Stromal cell of bone marrow (primary cell): ENCODE data around the gene LUC7L3.
"Not testable (repeated sequence)": the region's sequence is repeated elsewhere in the genome, so short reads cannot be mapped to it uniquely, and the experiment has no call there.

Experiments used
- DNase-seq: peaks from one replicate; pipeline ENCODE4 v3.0.0-alpha.2; 2012; ENCODE audit warnings: low read depth

LUC7L3 gene

GRCh38 chr17:50708050-50709000 lies 11.1 kb upstream of the LUC7L3 start:
- no peak for DNase-seq

DNA sequence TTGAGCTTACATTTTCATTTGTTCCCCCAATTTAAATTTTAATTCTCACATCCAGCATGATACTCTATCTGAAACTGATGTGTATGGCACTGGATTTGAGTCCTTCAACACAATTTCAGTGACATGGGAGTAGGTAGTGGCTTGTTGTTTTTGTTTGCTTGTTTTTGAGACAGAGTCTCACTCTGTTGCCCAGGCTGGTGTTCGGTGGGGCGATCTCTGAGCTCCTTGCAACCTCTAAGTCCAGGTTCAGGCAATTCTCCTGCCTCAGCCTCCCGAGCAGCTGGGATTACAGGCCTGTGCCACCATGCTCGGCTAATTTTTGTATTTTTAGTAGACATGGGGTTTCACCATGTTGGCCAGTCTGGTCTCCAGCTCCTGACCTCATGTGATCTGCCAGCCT lies 10.3 kb upstream of the LUC7L3 start:
- DNase-seq, result not testable (repeated sequence)

- no peak for DNase-seq
These were observed 9.4 kb upstream of the LUC7L3 start for GRCh38 chr17:50710025-50710424.

DNA sequence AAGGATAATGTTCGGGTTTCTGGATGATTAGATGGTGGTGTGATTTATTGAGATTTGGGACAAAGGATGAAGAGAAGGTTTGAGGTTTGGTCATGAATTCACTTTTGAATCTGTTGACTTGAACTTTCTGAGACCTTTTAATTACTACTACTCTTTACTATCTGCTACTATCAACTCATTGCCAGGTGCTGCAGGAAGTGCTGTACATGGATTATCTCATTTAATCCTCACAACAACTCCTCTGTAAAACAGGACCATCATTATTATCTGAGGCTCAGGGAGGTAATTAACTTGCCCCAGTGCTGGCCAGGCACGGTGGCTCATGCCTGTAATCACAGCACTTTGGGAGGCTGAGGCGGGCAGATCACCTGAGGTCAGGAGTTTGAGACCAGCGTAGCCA lies 8.8 kb upstream of the LUC7L3 start:
- no peak for DNase-seq

DNA sequence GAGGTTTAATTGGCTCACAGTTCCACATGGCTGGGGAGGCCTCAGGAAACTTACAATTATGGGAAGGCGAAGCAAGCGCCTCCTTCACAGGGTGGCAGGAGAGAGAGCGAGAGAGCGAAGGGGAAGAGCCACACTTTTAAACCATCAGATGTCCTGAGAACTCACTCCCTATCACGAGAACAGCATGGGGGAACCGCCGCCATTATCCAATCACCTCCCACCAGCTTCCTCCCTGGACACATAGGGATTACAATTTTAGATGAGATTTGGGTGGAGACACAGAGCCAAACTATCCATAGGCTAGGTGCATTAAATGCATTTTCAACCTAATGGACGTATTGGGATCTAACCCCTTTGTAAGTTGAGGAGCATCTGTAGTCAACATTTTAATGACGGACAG lies 6.8 kb upstream of the LUC7L3 start:
- DNase-seq, result no peak

DNA sequence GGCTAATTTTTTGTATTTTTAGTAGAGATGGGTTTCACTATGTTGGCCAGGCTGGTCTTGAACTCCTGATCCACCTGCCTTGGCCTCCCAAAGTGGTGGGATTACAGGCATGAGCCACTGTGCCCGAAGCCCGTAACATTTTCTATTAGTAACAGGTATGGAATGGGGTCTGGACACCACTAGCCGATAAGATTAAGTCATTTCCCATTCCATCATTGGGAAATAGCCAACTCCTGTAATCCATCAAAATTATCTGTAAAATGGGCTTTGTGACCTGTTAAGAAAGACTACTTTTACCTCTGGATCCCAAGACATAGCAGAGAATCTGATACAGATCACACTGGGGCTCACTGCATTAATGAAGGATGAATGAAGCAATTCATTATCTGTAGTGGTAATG lies 3.9 kb upstream of the LUC7L3 start:
- DNase-seq, result no peak

GRCh38 chr17:50719924-50720794 lies 756 bp downstream of the LUC7L3 start:
- no peak for DNase-seq

DNA sequence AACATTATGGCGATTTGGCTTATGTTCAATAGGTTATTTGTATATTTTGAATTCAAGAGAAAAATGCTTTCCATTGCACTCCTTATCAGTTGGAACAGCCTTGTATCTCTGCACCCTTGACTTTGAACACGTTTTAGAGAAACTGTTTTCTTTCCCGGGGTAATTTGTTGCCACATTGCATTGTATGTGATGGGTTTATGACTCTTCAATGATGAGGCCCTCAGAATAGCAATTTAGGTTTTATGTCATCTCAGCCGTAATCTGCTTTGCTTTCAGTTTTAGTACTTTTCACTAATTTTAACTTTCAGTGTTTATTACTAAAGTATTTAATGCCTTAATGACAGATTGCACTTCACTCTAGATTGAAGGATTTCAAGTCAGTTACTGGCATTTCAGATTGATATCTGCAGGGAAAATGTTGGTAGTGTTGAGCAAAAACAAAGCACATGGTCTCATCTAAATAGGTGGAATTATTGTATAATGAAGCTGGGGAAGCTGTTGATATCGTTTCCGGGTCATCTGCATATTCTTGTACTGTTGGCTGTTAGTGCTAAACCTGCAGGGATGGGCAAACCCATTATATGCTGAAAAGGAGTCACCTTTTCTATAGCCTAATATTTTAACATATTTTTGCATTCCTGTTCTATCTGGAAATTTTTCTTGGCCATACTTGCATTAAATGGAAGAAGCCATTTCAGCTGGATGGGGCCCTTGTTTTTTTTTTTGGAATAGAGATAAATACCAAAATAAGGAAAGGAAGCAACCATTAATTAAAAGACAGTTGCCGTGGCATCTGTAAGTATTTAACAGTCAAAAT lies 2.0 kb downstream of the LUC7L3 start:
- no peak for DNase-seq

- DNase-seq, result no peak
These were observed 3.3 kb downstream of the LUC7L3 start for GRCh38 chr17:50722746-50723145.

GRCh38 chr17:50724622-50725021 lies 5.2 kb downstream of the LUC7L3 start:
- not testable (repeated sequence) for DNase-seq

- DNase-seq, result no peak
These were observed 6.6 kb downstream of the LUC7L3 start for GRCh38 chr17:50725769-50726655.

DNA sequence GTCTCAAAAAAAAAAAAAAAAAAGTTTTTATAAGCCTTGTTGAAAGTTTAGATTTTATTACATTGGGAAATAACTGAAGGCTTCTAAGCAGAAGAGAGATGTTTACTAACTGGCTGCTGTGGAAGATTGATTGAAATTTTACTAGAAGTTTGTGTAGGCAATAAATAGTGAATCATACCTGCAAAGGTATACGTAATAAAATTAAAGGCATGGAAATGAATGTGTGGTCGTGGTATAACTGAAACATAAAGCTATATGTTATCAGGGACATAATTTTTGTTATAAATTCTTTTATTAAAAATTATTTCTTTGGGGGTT lies 8.7 kb downstream of the LUC7L3 start:
- DNase-seq, result no peak

DNA sequence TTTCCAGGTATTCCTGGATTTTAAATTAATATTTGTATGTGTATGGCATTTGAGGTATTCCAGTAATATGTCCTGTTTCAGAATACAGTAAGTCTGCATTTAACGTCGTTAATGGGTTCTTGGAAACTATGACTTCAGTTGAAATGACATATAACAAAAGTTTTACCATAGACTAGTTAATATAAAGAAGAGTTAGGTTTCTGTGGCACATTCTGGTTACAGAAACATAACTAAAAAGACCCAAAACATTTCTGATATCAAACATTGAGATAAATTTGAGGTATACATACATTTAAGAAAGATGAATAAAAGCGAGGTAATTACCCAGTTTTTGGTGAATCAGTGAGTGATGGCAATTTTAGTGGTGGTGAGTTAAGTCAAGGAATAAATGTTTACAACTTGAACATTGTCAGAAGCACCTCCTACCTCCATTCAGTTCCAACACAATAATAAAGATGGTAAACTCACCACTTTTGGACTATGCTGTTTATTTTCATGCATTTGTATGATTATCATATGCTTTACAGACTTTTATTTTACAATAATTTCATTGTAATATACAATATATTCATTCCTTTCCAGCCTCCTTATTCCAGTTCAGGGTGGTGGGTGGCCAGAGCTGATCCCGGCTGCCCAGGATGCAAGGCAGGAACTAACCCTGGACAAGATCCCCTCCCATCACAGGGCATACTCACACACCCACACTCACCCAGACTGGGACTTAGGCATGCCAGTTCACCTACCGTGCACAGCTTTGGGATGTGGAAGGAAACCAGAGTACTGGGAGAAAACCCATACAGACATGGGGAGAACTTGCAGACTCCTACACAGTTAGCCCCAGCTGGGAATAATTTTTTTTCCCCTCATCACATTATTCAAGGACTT lies 9.7 kb downstream of the LUC7L3 start:
- DNase-seq, result no peak

DNA sequence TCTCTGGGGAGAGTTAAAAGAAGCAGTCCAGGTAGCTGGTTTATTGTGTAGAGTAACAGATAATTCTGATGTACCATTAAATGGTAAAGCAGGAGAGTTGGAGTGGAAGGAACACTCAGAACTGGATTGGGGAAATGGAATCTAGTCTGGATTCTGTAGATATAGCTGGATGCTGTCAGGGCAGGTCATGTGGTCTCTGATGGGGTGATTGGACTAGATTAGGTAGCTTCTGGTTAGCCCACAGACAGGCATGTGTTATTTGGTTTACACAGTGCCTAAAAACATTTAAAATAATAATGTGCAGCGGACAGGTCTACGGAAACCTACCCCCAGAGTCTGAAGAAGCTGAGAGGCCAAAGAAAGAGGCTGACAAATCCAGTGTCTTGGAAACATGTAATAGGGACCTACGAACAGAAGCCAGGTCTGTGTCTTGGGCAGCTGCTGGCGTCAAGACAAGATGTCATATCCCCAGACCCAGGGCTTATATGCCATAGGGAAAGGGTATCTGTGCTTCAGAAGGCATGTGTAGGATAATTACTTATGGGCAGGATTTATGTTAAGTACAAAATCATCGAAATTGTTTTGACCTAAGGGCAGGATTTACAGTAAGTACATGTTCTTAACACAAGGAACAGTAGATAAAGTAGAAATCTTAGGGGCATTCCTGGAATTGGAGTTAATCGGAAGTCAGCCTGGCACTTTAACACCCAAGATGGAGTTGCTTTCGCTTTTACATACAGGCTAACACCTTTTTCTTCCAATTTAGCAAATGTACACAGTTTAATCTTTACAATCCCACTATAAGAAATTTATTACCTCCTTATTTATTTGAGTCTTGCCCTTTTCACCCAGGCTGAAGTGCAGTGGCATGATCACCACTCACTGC lies 12.4 kb downstream of the LUC7L3 start:
- DNase-seq, result no peak

GRCh38 chr17:50735287-50735686 lies 15.9 kb downstream of the LUC7L3 start:
- DNase-seq, result no peak

GRCh38 chr17:50737118-50737698 lies 17.8 kb downstream of the LUC7L3 start:
- no peak for DNase-seq

- no peak for DNase-seq
These were observed 19.7 kb downstream of the LUC7L3 start for GRCh38 chr17:50739098-50739497.

DNA sequence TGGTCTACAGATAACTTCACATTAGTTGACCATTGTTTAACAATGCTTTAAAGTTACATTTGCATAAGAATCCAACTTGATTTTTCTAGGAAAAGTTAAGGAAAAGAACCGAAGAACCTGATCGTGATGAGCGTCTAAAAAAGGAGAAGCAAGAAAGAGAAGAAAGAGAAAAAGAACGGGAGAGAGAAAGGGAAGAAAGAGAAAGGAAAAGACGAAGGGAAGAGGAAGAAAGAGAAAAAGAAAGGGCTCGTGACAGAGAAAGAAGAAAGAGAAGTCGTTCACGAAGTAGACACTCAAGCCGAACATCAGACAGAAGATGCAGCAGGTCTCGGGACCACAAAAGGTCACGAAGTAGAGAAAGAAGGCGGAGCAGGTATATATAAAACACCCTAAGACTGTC lies 26.2 kb downstream of the LUC7L3 start:
- DNase-seq, result no peak

DNA sequence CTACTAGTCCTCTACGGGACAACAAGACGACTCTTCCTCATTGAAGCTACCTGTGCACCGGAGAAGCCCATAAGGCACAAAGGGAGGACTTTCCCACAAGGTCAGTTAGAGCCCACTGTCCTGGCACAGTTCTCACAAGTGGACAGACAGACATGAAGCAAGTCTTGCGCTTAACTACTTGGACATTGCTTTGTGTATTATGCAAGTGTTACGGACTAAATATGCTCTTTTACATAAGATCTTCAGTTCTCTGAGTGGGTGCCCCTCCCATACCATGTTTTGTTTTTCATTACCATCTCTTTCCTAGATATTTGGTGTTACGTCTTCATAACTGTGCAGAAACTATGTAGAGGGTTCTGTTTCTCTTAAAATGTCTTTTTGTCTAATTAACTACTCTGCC lies 29.8 kb downstream of the LUC7L3 start:
- DNase-seq, result no peak
